ENCODE data around the gene TRAK1. TPM values are rescaled to one million over a fixed set of nuclear protein-coding genes. Genes with fewer than 3 reads are reported as not detected.

TRAK1 gene
- total and polyA plus RNA-seq, 7 experiments from 2014 or later: 4.8 to 30.4 (median 13.9) TPM

DNA sequence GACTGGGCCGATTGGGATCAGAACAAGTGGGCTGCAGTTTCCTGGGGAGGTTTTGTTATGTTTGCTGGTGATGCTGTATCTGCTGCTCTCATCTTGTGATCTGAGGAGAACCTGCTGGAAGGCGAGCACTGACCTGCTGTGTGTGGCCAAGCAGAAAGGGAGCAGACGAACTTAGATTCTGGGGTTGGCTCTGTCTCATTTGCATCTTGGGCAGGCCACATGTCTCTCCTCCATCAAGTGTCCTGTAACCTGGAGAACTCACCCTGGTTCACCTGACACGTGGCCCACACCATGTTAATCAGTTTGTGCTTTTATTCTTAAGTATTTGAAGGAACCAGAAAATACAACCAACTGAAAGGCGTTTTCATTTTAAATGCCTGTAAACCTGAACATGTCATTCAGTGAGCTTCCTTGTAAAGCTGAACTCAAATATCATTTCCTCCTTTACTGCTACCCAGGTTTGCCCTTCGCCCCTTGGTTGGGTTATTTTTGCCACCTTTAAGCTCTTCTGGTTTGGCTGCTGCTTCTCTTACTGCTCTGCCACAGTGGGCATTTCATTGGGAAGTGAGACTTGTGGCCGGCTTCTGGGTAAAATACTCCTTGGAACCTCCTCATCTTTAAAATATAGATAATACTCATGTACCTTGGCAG lies 33.5 kb upstream of the TRAK1 start:
- peaks cover 2 to 38% (median 11%) of the 10 kb centered on the region in 7 donors for H3K4me1 Mint-ChIP-seq
- DNase-seq: no peak
- H3K36me3 Mint-ChIP-seq: peaks cover 0 to 11% (median 3%) of the 10 kb centered on the region in 5 donors
- intact Hi-C loops (cut with micrococcal nuclease): no loop called here
- no peak overlapping the region for H3K27ac ChIP-seq (ENCODE audit: low read depth, low read length)
- H3K27ac Mint-ChIP-seq: peak overlapping the region in 1 of 9 donors; percentile 7
- no peaks in the 10 kb centered on the region for H3K4me1 ChIP-seq (ENCODE audit: control insufficient read depth in 2 of 2, insufficient read depth in 2 of 2, low read length in 2 of 2)
- no peak for ATAC-seq
- H3K36me3 ChIP-seq (ENCODE audit: control insufficient read depth in 2 of 3, insufficient read depth in 3 of 3, low read length in 3 of 3): no peaks in the 10 kb centered on the region
- CTCF ChIA-PET: no interaction called here
- H3K27me3 Mint-ChIP-seq: no peaks in the 10 kb centered on the region
- no peaks in the 10 kb centered on the region for H3K9me3 ChIP-seq (ENCODE audit: control insufficient read depth in 2 of 3, low read length in 3 of 3)
- H3K4me3 Mint-ChIP-seq: no peak overlapping the region
- no peaks in the 10 kb centered on the region for H3K27me3 ChIP-seq (ENCODE audit: control insufficient read depth in 2 of 2, insufficient read depth in 2 of 2, low read length in 2 of 2)
- POLR2A ChIA-PET: no interaction called here
- H3K4me3 ChIP-seq (ENCODE audit: low read length): no peak overlapping the region
- H3K9me3 Mint-ChIP-seq: no peaks in the 10 kb centered on the region

- Histone ChIP-seq H3K27ac (ENCODE audit: low read depth, low read length) (no peak overlapping the region), H3K4me1 (ENCODE audit: control insufficient read depth in 2 of 2, insufficient read depth in 2 of 2, low read length in 2 of 2) (no peaks in the 10 kb centered on the region), H3K27me3 (ENCODE audit: control insufficient read depth in 2 of 2, insufficient read depth in 2 of 2, low read length in 2 of 2) (no peaks in the 10 kb centered on the region), H3K9me3 (ENCODE audit: control insufficient read depth in 2 of 3, low read length in 3 of 3) (no peaks in the 10 kb centered on the region), H3K36me3 (ENCODE audit: control insufficient read depth in 2 of 3, insufficient read depth in 3 of 3, low read length in 3 of 3) (no peaks in the 10 kb centered on the region), H3K4me3 (ENCODE audit: low read length) (no peak overlapping the region)
- H3K4me1 Mint-ChIP-seq: peaks cover 0 to 28% (median 11%) of the 10 kb centered on the region in 7 donors
- H3K9me3 Mint-ChIP-seq: no peaks in the 10 kb centered on the region
- no peak overlapping the region for H3K4me3 Mint-ChIP-seq
- ChIA-PET CTCF (no interaction called here), POLR2A (no interaction called here)
- DNase-seq (no peak), ATAC-seq (no peak)
- intact Hi-C loops (cut with micrococcal nuclease): no loop called here
- H3K36me3 Mint-ChIP-seq: peaks cover 0 to 4% (median 0%) of the 10 kb centered on the region in 5 donors
- no peaks in the 10 kb centered on the region for H3K27me3 Mint-ChIP-seq
- H3K27ac Mint-ChIP-seq: no peak overlapping the region
Measured at GRCh38 chr3:42061025-42061712, 30.0 kb upstream of the TRAK1 start.

DNA sequence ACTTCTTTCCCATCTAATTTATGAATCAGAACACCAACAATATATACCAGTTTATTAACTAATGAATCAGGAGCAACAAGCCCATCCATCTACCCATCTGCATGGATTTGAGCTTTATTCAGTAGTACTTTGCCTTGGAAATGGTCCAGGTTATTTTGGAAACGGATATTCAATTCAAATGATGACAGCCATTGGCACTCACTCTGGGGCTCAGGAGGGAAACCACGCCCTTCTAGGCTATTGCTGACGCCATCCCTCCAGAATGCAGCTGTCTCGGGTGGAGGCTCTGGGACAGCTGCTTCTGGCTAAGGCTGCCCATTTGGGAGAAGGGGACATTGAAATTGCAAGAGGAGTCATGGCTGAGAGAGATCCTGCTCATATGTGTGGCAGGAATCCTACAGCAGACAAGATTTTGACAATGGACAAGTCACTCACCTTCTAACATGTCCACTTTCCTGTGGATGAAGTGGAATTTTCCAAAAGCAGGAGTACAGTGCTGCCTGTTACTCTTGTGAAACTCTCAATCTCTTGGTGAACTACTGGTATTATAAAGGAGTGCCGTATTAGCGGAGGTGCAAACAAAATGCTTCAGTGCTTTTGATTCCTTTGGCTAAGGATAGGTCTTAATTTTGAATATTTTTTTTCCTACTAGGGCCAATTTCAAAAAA lies 29.3 kb upstream of the TRAK1 start:
- POLR2A ChIA-PET: no interaction called here
- H3K9me3 Mint-ChIP-seq: no peaks in the 10 kb centered on the region
- H3K4me3 Mint-ChIP-seq: no peak overlapping the region
- H3K4me1 ChIP-seq (ENCODE audit: control insufficient read depth in 2 of 2, insufficient read depth in 2 of 2, low read length in 2 of 2): no peaks in the 10 kb centered on the region
- CTCF ChIA-PET: no interaction called here
- peaks cover 0 to 4% (median 0%) of the 10 kb centered on the region in 5 donors for H3K36me3 Mint-ChIP-seq
- H3K4me1 Mint-ChIP-seq: peaks cover 0 to 34% (median 15%) of the 10 kb centered on the region in 7 donors
- H3K27me3 Mint-ChIP-seq: no peaks in the 10 kb centered on the region
- no peak overlapping the region for H3K4me3 ChIP-seq (ENCODE audit: low read length)
- no peak overlapping the region for H3K27ac Mint-ChIP-seq
- intact Hi-C loops (cut with micrococcal nuclease): no loop called here
- no peaks in the 10 kb centered on the region for H3K27me3 ChIP-seq (ENCODE audit: control insufficient read depth in 2 of 2, insufficient read depth in 2 of 2, low read length in 2 of 2)
- ATAC-seq (no peak), DNase-seq (no peak)
- H3K9me3 ChIP-seq (ENCODE audit: control insufficient read depth in 2 of 3, low read length in 3 of 3): no peaks in the 10 kb centered on the region
- H3K36me3 ChIP-seq (ENCODE audit: control insufficient read depth in 2 of 3, insufficient read depth in 3 of 3, low read length in 3 of 3): no peaks in the 10 kb centered on the region
- H3K27ac ChIP-seq (ENCODE audit: low read depth, low read length): no peak overlapping the region

GRCh38 chr3:42062464-42062863 lies 28.7 kb upstream of the TRAK1 start:
- Mint-ChIP-seq H3K27ac (no peak overlapping the region), H3K4me1 (peaks cover 0 to 35% (median 18%) of the 10 kb centered on the region in 7 donors), H3K36me3 (peaks cover 0 to 4% (median 0%) of the 10 kb centered on the region in 5 donors), H3K4me3 (no peak overlapping the region), H3K27me3 (no peaks in the 10 kb centered on the region), H3K9me3 (no peaks in the 10 kb centered on the region)
- ChIA-PET POLR2A (no interaction called here), CTCF (no interaction called here)
- H3K27ac ChIP-seq (ENCODE audit: low read depth, low read length): no peak overlapping the region
- no peaks in the 10 kb centered on the region for H3K36me3 ChIP-seq (ENCODE audit: control insufficient read depth in 2 of 3, insufficient read depth in 3 of 3, low read length in 3 of 3)
- no peaks in the 10 kb centered on the region for H3K27me3 ChIP-seq (ENCODE audit: control insufficient read depth in 2 of 2, insufficient read depth in 2 of 2, low read length in 2 of 2)
- no peak for DNase-seq
- H3K4me1 ChIP-seq (ENCODE audit: control insufficient read depth in 2 of 2, insufficient read depth in 2 of 2, low read length in 2 of 2): no peaks in the 10 kb centered on the region
- intact Hi-C loops (cut with micrococcal nuclease): no loop called here
- H3K4me3 ChIP-seq (ENCODE audit: low read length): no peak overlapping the region
- H3K9me3 ChIP-seq (ENCODE audit: control insufficient read depth in 2 of 3, low read length in 3 of 3): no peaks in the 10 kb centered on the region
- no peak for ATAC-seq

DNA sequence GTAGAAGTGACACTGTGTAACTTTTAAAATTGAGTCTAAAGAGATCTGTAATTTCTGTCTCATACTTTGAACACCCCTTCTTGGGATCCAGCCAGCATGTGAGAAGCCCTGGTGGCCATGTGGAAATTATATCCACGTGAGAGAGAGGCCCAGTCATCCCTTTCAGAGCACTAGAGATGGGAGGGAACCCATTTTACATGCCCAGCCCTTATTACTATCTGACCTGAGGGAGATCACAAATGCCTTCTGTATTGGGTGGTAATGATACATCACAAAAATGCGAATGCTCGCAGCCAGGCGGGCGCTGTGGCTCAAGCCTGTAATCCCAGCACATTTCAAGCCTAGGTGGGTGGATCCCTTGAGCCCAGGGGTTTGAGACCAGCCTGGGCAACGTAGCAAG lies 27.3 kb upstream of the TRAK1 start:
- ChIA-PET CTCF (no interaction called here), POLR2A (no interaction called here)
- no peaks in the 10 kb centered on the region for H3K9me3 Mint-ChIP-seq
- no peaks in the 10 kb centered on the region for H3K4me1 ChIP-seq (ENCODE audit: control insufficient read depth in 2 of 2, insufficient read depth in 2 of 2, low read length in 2 of 2)
- ATAC-seq (no peak), DNase-seq (no peak)
- no peak overlapping the region for H3K4me3 ChIP-seq (ENCODE audit: low read length)
- no peaks in the 10 kb centered on the region for H3K27me3 Mint-ChIP-seq
- no peak overlapping the region for H3K4me3 Mint-ChIP-seq
- H3K27ac ChIP-seq (ENCODE audit: low read depth, low read length): no peak overlapping the region
- H3K9me3 ChIP-seq (ENCODE audit: control insufficient read depth in 2 of 3, low read length in 3 of 3): no peaks in the 10 kb centered on the region
- peaks cover 2 to 32% (median 16%) of the 10 kb centered on the region in 7 donors for H3K4me1 Mint-ChIP-seq
- no peaks in the 10 kb centered on the region for H3K27me3 ChIP-seq (ENCODE audit: control insufficient read depth in 2 of 2, insufficient read depth in 2 of 2, low read length in 2 of 2)
- no peaks in the 10 kb centered on the region for H3K36me3 ChIP-seq (ENCODE audit: control insufficient read depth in 2 of 3, insufficient read depth in 3 of 3, low read length in 3 of 3)
- no peak overlapping the region for H3K27ac Mint-ChIP-seq
- intact Hi-C loops (cut with micrococcal nuclease): no loop called here
- peaks cover 0 to 4% (median 0%) of the 10 kb centered on the region in 5 donors for H3K36me3 Mint-ChIP-seq

GRCh38 chr3:42066516-42067181 lies 24.5 kb upstream of the TRAK1 start:
- Mint-ChIP-seq H3K4me1 (peaks cover 3 to 29% (median 24%) of the 10 kb centered on the region in 7 donors), H3K4me3 (no peak overlapping the region), H3K27ac (no peak overlapping the region), H3K9me3 (no peaks in the 10 kb centered on the region), H3K36me3 (peaks cover 0 to 4% (median 0%) of the 10 kb centered on the region in 5 donors), H3K27me3 (no peaks in the 10 kb centered on the region)
- Histone ChIP-seq H3K27me3 (ENCODE audit: control insufficient read depth in 2 of 2, insufficient read depth in 2 of 2, low read length in 2 of 2) (no peaks in the 10 kb centered on the region), H3K4me3 (ENCODE audit: low read length) (no peak overlapping the region), H3K4me1 (ENCODE audit: control insufficient read depth in 2 of 2, insufficient read depth in 2 of 2, low read length in 2 of 2) (no peaks in the 10 kb centered on the region), H3K36me3 (ENCODE audit: control insufficient read depth in 2 of 3, insufficient read depth in 3 of 3, low read length in 3 of 3) (no peaks in the 10 kb centered on the region), H3K27ac (ENCODE audit: low read depth, low read length) (no peak overlapping the region), H3K9me3 (ENCODE audit: control insufficient read depth in 2 of 3, low read length in 3 of 3) (no peaks in the 10 kb centered on the region)
- DNase-seq (no peak), ATAC-seq (peak; percentile 62)
- ChIA-PET CTCF (interaction anchor here (0.7 kb wide), 1 partner anchor 33 kb away, joined by 3 read pairs; no protein-coding TSS in a partner anchor), POLR2A (no interaction called here)
- intact Hi-C loops (cut with micrococcal nuclease): no loop called here

All from naive thymus-derived CD4-positive, alpha-beta T cell (primary cell).